ENCODE measurements around the gene CTNNA2.

The CTNNA2 gene

DNA sequence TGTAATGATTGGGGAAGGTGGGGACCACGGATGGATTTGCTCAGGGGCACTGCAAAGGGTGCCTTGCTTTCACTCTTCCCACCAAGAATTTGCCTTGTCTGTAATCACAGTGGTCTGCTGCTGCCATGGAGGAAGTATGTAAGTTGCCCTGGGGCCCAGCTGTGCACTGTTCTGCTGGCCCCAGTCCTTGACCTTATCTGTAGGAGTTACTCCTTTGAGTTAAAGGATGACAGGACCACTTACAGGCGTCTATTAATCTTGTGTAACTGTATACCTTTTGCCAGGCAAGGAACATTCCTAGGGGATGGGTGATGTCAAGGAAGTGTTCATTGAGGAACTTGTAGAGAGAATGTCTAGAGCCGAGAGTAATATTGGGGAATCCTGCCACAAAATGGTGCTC is 1004.5 kb downstream of the CTNNA2 start:
- TF ChIP-seq, protein P1, sequence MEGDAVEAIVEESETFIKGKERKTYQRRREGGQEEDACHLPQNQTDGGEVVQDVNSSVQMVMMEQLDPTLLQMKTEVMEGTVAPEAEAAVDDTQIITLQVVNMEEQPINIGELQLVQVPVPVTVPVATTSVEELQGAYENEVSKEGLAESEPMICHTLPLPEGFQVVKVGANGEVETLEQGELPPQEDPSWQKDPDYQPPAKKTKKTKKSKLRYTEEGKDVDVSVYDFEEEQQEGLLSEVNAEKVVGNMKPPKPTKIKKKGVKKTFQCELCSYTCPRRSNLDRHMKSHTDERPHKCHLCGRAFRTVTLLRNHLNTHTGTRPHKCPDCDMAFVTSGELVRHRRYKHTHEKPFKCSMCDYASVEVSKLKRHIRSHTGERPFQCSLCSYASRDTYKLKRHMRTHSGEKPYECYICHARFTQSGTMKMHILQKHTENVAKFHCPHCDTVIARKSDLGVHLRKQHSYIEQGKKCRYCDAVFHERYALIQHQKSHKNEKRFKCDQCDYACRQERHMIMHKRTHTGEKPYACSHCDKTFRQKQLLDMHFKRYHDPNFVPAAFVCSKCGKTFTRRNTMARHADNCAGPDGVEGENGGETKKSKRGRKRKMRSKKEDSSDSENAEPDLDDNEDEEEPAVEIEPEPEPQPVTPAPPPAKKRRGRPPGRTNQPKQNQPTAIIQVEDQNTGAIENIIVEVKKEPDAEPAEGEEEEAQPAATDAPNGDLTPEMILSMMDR (IDR thresholded peaks at IDR 0.05), result no peak
- Histone ChIP-seq H3K27ac (no peak overlapping the region), H3K27me3 (ENCODE audit: control insufficient read depth, insufficient read depth, low read length) (no peaks in the 10 kb centered on the region), H3K79me2 (no peaks in the 10 kb centered on the region), H3K4me1 (no peaks in the 10 kb centered on the region), H3K4me2 (ENCODE audit: low read length) (no peak overlapping the region), H2AFZ (no peak overlapping the region), H3K9me3 (ENCODE audit: control insufficient read depth, low read length) (no peaks in the 10 kb centered on the region), H3K9ac (no peak overlapping the region), H3K36me3 (ENCODE audit: control insufficient read depth, insufficient read depth, low read length) (no peaks in the 10 kb centered on the region), H3K4me3 (ENCODE audit: low read depth, low read length) (no peak overlapping the region)

DNA sequence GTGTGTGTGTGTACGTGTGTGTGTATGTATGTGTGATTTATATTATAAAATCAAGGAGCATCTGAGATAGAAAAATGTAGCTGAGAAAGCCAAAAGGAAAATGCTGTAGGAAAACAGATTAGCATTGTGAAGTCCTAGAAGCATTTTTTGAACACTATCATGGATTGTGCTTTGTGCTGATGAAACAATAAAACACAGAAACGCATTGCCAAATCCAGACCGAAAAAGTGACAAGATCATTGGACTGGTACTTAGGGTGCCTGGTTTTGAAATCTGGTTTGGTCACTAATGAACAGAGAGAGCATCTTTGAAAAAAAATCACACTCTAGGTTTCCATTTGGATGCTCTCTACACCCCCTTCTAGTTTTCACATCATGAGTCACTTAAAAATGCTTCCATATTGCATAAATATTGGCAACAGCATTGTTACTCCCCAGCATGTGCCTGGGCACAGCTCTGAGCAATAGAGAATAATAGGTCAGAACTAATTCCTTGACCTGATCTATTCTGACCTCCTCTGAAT is 1006.3 kb downstream of the CTNNA2 start:
- H3K4me1 ChIP-seq, result no peaks in the 10 kb centered on the region
- H3K9ac ChIP-seq, result no peak overlapping the region
- no peak overlapping the region for H2AFZ ChIP-seq
- H3K4me2 ChIP-seq (ENCODE audit: low read length), result no peak overlapping the region
- no peak overlapping the region for H3K27ac ChIP-seq
- H3K36me3 ChIP-seq (ENCODE audit: control insufficient read depth, insufficient read depth, low read length), result no peaks in the 10 kb centered on the region
- no peak overlapping the region for H3K4me3 ChIP-seq (ENCODE audit: low read depth, low read length)
- TF ChIP-seq, protein P1 (IDR thresholded peaks at IDR 0.05), result no peak
- H3K9me3 ChIP-seq (ENCODE audit: control insufficient read depth, low read length), result no peaks in the 10 kb centered on the region
- H3K27me3 ChIP-seq (ENCODE audit: control insufficient read depth, insufficient read depth, low read length), result no peaks in the 10 kb centered on the region
- no peaks in the 10 kb centered on the region for H3K79me2 ChIP-seq

DNA sequence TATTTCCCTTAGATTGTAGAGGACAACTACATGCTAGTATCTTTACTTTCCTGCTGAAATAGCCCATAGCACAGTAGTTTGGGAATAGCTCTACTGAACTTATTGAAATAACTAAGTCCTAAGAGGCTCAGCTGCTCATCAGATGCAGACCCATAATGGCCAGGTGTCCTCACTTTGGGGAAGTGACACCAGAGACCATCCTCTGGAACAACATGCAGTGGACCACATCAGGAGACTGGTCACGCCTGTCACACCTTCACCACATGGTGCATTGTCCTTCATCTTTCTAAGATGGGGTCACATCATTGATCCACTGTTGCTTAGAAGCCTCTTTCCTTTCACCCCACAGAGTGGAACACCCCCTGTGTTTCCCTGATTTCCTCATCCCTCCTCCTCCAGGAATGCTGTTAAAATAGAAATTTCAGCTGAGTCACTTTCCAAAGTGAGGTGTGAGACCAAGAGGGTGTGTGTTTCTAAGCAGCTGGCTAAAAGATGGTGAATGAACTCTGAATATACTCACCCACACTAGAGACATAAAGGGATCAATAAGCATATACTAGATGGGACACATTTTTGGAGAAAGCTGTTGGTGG is 1006.9 kb downstream of the CTNNA2 start:
- H3K4me1 ChIP-seq, result no peaks in the 10 kb centered on the region
- H3K9ac ChIP-seq, result no peak overlapping the region
- H3K27me3 ChIP-seq (ENCODE audit: control insufficient read depth, insufficient read depth, low read length), result no peaks in the 10 kb centered on the region
- no peak overlapping the region for H3K4me3 ChIP-seq (ENCODE audit: low read depth, low read length)
- H3K79me2 ChIP-seq, result no peaks in the 10 kb centered on the region
- H3K27ac ChIP-seq, result no peak overlapping the region
- no peak overlapping the region for H3K4me2 ChIP-seq (ENCODE audit: low read length)
- H2AFZ ChIP-seq, result no peak overlapping the region
- H3K36me3 ChIP-seq (ENCODE audit: control insufficient read depth, insufficient read depth, low read length), result no peaks in the 10 kb centered on the region
- no peaks in the 10 kb centered on the region for H3K9me3 ChIP-seq (ENCODE audit: control insufficient read depth, low read length)
- TF ChIP-seq, protein P1 (IDR thresholded peaks at IDR 0.05), result no peak

- H3K4me2 ChIP-seq (ENCODE audit: low read length), result no peak overlapping the region
Measured at GRCh38 chr2:80525152-80525551, 1012.3 kb downstream of the CTNNA2 start.

More at GRCh38 chr2:80525152-80525551, 1012.3 kb downstream of the CTNNA2 start:
- TF ChIP-seq, protein P1 (IDR thresholded peaks at IDR 0.05), result no peak
- Histone ChIP-seq H3K27me3 (ENCODE audit: control insufficient read depth, insufficient read depth, low read length) (no peaks in the 10 kb centered on the region), H3K79me2 (no peaks in the 10 kb centered on the region), H3K27ac (no peak overlapping the region), H3K9me3 (ENCODE audit: control insufficient read depth, low read length) (no peaks in the 10 kb centered on the region), H3K36me3 (ENCODE audit: control insufficient read depth, insufficient read depth, low read length) (no peaks in the 10 kb centered on the region), H3K4me3 (ENCODE audit: low read depth, low read length) (no peak overlapping the region), H3K9ac (no peak overlapping the region), H3K4me1 (no peaks in the 10 kb centered on the region), H2AFZ (no peak overlapping the region)

Measured in parathyroid adenoma (tissue), 2 donors.